T-cell (primary cell): ENCODE data around the gene TXNRD2. TPM values are rescaled to one million over a fixed set of nuclear protein-coding genes. Genes with fewer than 3 reads are reported as not detected.

Source experiments
- ATAC-seq, 4 experiments: fragments of 200-7000 bp in 3 of 4; fragments of 150-1000 bp in 1 of 4; cut with Tn5 transposase; replicated peaks in 1 of 4; 1 replicate in 3 of 4; 2 replicates in 1 of 4; pipeline ENCODE4 v1.10.0; 2021; ENCODE audit warnings: moderate library complexity in 3 of 4, mild to moderate bottlenecking in 2 of 4, moderate number of reproducible peaks in 1 of 4
- CTCF ChIA-PET, 2 donors: fragments of 300-600 bp; sonication (Branson Sonifier 250); formaldehyde crosslinking; loops; one replicate each; lab custom pipeline; 2022; ENCODE audit warnings: antibody characterized with exemption in 2 of 2; lab: Charles Lee
- POLR2A ChIA-PET, 2 donors: fragments of 300-600 bp; sonication (Branson Sonifier 250); formaldehyde crosslinking; loops; one replicate each; lab custom pipeline; 2022; ENCODE audit warnings: antibody characterized with exemption in 2 of 2; lab: Charles Lee
- DNase-seq, 35 experiments: peaks; one replicate each; pipeline versions ENCODE4 v3.0.0 to v3.0.0-alpha.2; 2013 to 2023
- H3K27ac ChIP-seq: one replicate; pipeline ENCODE4 v1.5.1; 2013; ENCODE audit warnings: low read length
- H3K27me3 ChIP-seq, 2 experiments: replicated peaks in 1 of 2; 1 replicate in 1 of 2; 2 replicates in 1 of 2; pipeline versions ENCODE4 v1.6.1 to v1.7.0; 2013; ENCODE audit warnings: low read length in 1 of 2, mixed read lengths in 1 of 2; ENCODE audit not compliant: control insufficient read depth in 2 of 2, insufficient read depth in 2 of 2; ENCODE audit errors: extremely low read depth in 1 of 2
- H3K36me3 ChIP-seq, 2 donors: 1 replicate in 1 of 2; 2 replicates in 1 of 2; pipeline versions ENCODE4 v1.6.1 to v1.7.0; 2013; ENCODE audit warnings: low read length in 1 of 2; ENCODE audit not compliant: control insufficient read depth in 2 of 2, insufficient read depth in 1 of 2; ENCODE audit errors: extremely low read depth in 1 of 2
- H3K4me1 ChIP-seq, 2 experiments: 1 replicate in 1 of 2; 2 replicates in 1 of 2; pipeline versions ENCODE4 v1.6.1 to v1.7.0; 2013; ENCODE audit warnings: low read length in 2 of 2, mixed read lengths in 1 of 2; ENCODE audit not compliant: insufficient read depth in 2 of 2, control insufficient read depth in 1 of 2; ENCODE audit errors: extremely low read depth in 1 of 2
- H3K4me3 ChIP-seq, 2 donors: 1 replicate in 1 of 2; 2 replicates in 1 of 2; pipeline versions ENCODE4 v1.5.1 to v1.7.0; 2013; ENCODE audit warnings: mild to moderate bottlenecking in 2 of 2, low read length in 1 of 2, moderate library complexity in 1 of 2; ENCODE audit not compliant: control insufficient read depth in 1 of 2; ENCODE audit errors: extremely low read depth in 1 of 2
- H3K9me3 ChIP-seq: 2 replicates; pipeline ENCODE4 v1.7.0; 2013
- H3K27ac Mint-ChIP-seq, 2 donors: one replicate each; pipeline ENCODE4 v1.8.0; 2020 to 2021; ENCODE audit warnings: mild to moderate bottlenecking in 2 of 2, mixed read lengths in 2 of 2
- H3K27me3 Mint-ChIP-seq, 2 donors: one replicate each; pipeline ENCODE4 v1.8.0; 2021 to 2022; ENCODE audit warnings: mixed read lengths in 2 of 2
- H3K36me3 Mint-ChIP-seq: one replicate; pipeline ENCODE4 v1.8.0; 2021; ENCODE audit warnings: mixed read lengths
- H3K4me1 Mint-ChIP-seq, 3 donors: one replicate each; pipeline ENCODE4 v1.8.0; 2020 to 2022; ENCODE audit warnings: mixed read lengths in 3 of 3, mild to moderate bottlenecking in 1 of 3
- H3K4me3 Mint-ChIP-seq, 3 donors: one replicate each; pipeline ENCODE4 v1.8.0; 2020 to 2022; ENCODE audit warnings: mild to moderate bottlenecking in 3 of 3, mixed read lengths in 3 of 3, moderate library complexity in 3 of 3
- H3K9me3 Mint-ChIP-seq, 3 donors: one replicate each; pipeline ENCODE4 v1.8.0; 2020 to 2022; ENCODE audit warnings: mixed read lengths in 3 of 3
- whole genome bisulfite sequencing: methylation state at CpG from one replicate; pipeline ENCODE4 v1.1.5; 2013; ENCODE audit warnings: missing lambda C conversion rate; ENCODE audit not compliant: insufficient coverage; 5-methylcytosine and 5-hydroxymethylcytosine counted together
- total RNA-seq, 35 experiments: library from RNA in 6 of 35; stranded (reverse) in 6 of 35; fragments of 120-200 nt in 1 of 35; gene quantifications; one replicate each; pipeline versions ENCODE4 v1.2.1 to v1.2.4 and lab custom pipeline; 2013 to 2026

Gene TXNRD2
- total RNA-seq, 5 donors from 2014 or later (not counting 1 experiment from before 2014, with no cell fraction given): 26.5 to 47.4 (median 28.7) TPM

DNA sequence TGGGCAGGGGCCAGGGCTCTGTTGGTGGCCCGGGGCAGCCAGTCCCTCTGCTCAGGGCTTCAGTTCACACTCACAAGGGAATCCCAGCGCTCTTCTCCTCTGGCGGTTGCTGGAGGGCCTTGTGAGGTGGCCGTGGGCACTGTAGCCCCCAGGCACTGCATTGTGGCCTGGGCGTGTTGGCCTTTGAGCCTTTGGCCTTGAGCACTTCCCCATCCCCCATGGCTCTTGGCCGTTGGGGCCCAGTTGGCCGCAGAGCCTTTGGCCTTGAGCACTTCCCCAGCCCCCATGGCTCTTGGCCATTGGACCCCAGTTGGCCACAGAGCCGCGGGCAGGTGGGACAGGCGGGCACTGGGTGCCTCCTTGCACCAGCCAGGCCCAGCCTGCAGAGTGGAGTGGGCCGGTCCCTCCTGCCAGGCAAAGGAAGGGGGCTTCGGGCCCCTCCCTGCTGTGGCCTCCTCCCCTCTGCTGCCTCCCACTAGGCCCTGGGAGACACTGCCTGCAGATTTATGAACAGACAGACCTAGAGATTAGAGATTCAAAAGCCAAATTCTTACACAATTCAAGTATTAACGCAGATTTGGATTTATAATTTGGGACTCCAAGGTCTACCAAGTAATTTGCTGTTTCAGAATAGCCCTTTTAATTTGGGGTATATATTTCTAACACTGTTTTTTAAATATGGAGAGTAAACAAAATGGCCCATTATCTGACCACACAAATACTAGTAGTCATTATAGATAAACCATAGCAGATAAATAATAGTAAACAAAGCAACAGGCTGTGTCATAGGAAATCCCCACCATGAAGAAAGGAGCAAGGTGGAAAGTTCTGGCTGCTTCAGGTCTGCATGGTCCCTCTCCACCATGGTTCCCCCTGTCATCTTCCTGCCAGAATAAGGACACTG lies 18.2 kb upstream of the TXNRD2 start:
- ChIA-PET POLR2A (no interaction called here), CTCF (interaction anchor here in 1 of 2 donors (0.9 kb wide), 1 partner anchor 11 kb away, joined by 4 read pairs; no protein-coding TSS in a partner anchor)
- Mint-ChIP-seq H3K27me3 (no peaks in the 10 kb centered on the region), H3K27ac (no peak overlapping the region), H3K4me3 (no peak overlapping the region), H3K36me3 (peaks cover under 1% of the 10 kb centered on the region), H3K4me1 (peaks cover 6 to 12% (median 8%) of the 10 kb centered on the region in 3 donors), H3K9me3 (no peaks in the 10 kb centered on the region)
- peaks cover 10% of the 10 kb centered on the region in 2 donors for H3K36me3 ChIP-seq
- H3K4me3 ChIP-seq: no peak overlapping the region
- no peaks in the 10 kb centered on the region for H3K9me3 ChIP-seq
- H3K27me3 ChIP-seq: no peaks in the 10 kb centered on the region
- no peak overlapping the region for H3K27ac ChIP-seq
- DNase-seq (no peak), ATAC-seq (no peak)
- H3K4me1 ChIP-seq: peaks cover 4 to 31% of the 10 kb centered on the region in 2 experiments
- WGBS: 83% methylated on average over 10 of the region's 13 CpGs

DNA sequence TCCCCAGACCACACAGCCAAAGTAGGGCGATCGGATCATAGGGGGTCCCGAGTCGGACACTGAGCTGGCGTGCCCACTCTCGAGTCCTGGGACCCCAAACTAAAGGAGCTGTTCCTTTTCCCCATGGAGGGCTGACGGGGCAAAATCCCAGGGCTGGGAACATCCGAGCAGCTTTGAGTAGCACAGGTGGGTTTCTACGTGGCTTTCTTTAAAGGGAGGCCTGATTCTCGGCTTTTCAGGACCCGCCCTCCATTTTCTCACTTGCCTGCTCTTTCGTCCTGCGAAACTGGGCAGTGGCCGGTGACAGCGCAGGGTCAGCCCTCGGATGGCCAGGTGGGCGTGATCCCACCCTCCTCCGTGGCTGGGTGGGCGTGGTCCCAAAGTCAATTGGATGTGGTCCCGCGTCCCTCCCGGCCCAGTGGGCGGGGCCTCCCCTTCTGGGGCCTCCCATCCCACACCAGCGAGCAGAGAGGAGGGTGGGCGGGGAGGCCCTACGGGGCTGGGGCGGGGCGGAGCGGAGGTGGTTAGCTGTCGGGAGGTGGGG lies 17.5 kb upstream of the TXNRD2 start:
- CTCF ChIA-PET: interaction anchor here (0.6 to 0.9 kb wide), 6 partner anchors 11 to 1055 kb away, joined by 3 to 5 read pairs (median 4); no protein-coding TSS in a partner anchor
- no peaks in the 10 kb centered on the region for H3K9me3 ChIP-seq
- H3K36me3 ChIP-seq: peaks cover 9 to 10% of the 10 kb centered on the region in 2 donors
- peaks cover 6 to 12% (median 12%) of the 10 kb centered on the region in 3 donors for H3K4me1 Mint-ChIP-seq
- no peak overlapping the region for H3K27ac ChIP-seq
- no peaks in the 10 kb centered on the region for H3K27me3 Mint-ChIP-seq
- no peaks in the 10 kb centered on the region for H3K36me3 Mint-ChIP-seq
- 92% methylated on average over 14 of the region's 30 CpGs for WGBS
- no peaks in the 10 kb centered on the region for H3K27me3 ChIP-seq
- H3K4me3 Mint-ChIP-seq: no peak overlapping the region
- no peak for ATAC-seq
- POLR2A ChIA-PET: interaction anchor here in 1 of 2 donors (0.5 kb wide), 1 partner anchor 154 kb away, joined by 4 read pairs; no protein-coding TSS in a partner anchor
- DNase-seq: no peak
- H3K27ac Mint-ChIP-seq: no peak overlapping the region
- peaks cover 4 to 38% of the 10 kb centered on the region in 2 experiments for H3K4me1 ChIP-seq
- H3K9me3 Mint-ChIP-seq: no peaks in the 10 kb centered on the region
- H3K4me3 ChIP-seq: no peak overlapping the region

DNA sequence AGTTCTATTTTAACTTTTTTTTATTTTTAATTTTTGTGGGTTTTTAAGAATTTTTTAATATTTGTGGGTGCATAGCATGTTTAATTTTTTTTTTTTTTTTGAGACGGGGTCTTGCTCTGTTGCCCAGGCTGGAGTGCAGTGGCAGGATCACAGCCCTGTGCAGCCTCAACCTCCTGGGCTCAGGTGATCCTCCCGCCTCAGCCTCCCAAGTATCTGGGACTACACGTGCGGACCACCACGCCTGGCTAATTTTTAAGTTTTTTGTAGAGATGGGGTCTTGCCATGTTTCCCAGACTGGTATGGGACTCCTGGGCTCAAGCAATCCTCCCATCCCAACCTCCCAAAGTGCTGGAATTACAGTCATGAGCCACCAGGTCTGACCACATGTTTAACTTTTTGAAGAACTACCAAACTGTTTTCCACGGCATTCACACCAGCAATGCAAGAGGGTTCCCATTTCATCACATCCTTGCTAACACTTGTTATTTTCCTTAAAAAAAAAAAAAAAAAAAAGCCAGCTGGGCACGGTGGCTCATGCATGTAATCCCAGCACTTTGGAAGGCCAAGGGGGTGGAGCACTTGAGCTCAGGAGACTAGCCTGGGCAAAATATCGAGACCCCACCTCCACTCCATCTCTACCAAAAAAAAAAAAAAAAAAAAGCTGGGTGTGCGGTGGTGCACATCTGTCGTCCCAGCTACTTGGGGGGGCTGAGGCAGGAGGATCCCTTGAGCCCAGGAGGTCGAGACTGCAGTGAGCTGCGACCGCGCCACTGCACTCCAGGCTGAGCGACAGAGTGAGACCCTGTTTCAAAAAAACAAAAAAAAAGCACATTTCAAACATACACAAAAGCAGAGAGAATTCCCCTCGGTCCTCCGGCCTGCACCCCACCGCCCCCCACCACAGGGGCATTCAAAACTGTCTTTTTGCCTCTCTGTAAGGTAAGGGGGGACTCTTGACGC lies 16.7 kb upstream of the TXNRD2 start:
- 100% methylated on average over 5 of the region's 19 CpGs for WGBS
- peaks cover 8 to 16% (median 16%) of the 10 kb centered on the region in 3 donors for H3K4me1 Mint-ChIP-seq
- Histone ChIP-seq H3K27ac (no peak overlapping the region), H3K27me3 (no peaks in the 10 kb centered on the region), H3K9me3 (no peaks in the 10 kb centered on the region), H3K4me1 (peaks cover 4 to 45% of the 10 kb centered on the region in 2 experiments), H3K4me3 (no peak overlapping the region), H3K36me3 (peaks cover 2 to 6% of the 10 kb centered on the region in 2 donors)
- no peak for DNase-seq
- no peaks in the 10 kb centered on the region for H3K27me3 Mint-ChIP-seq
- ChIA-PET CTCF (interaction anchor here (0.6 to 0.9 kb wide), 6 partner anchors 12 to 1055 kb away, joined by 3 to 5 read pairs (median 4); no protein-coding TSS in a partner anchor), POLR2A (interaction anchor here in 1 of 2 donors (0.5 to 0.6 kb wide), 2 partner anchors 155 to 1490 kb away, joined by 4 to 8 read pairs; no protein-coding TSS in a partner anchor)
- no peak for ATAC-seq
- no peak overlapping the region for H3K27ac Mint-ChIP-seq
- no peaks in the 10 kb centered on the region for H3K9me3 Mint-ChIP-seq
- no peaks in the 10 kb centered on the region for H3K36me3 Mint-ChIP-seq
- H3K4me3 Mint-ChIP-seq: no peak overlapping the region

DNA sequence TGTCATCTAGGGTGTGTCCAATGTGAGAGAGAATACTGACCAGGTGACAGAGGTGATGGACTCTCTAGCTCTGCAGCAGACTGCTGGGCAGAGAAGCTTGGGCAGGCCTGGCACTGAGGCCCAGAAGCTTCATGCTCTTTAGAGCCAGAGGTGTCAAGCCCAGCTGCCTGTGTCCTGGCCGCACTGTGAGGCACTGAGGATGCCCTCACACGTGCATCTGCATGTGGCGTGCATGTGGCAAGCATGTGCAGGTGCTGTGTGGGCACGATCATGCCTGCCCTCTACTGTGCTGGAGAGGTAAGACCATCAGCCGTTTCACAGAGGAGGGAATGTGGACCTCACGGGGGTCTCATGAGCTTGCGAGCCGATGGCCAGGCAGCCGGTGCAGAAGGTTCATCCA lies 15.8 kb upstream of the TXNRD2 start:
- no peak overlapping the region for H3K4me3 Mint-ChIP-seq
- Histone ChIP-seq H3K9me3 (no peaks in the 10 kb centered on the region), H3K36me3 (peaks cover 2 to 6% of the 10 kb centered on the region in 2 donors), H3K4me3 (no peak overlapping the region), H3K27ac (no peak overlapping the region), H3K4me1 (peaks cover 4 to 40% of the 10 kb centered on the region in 2 experiments), H3K27me3 (no peaks in the 10 kb centered on the region)
- peaks cover 8 to 16% (median 15%) of the 10 kb centered on the region in 3 donors for H3K4me1 Mint-ChIP-seq
- POLR2A ChIA-PET: no interaction called here
- no peak overlapping the region for H3K27ac Mint-ChIP-seq
- CTCF ChIA-PET: no interaction called here
- WGBS: 100% methylated on average over 5 of the region's 9 CpGs
- no peaks in the 10 kb centered on the region for H3K36me3 Mint-ChIP-seq
- no peak for DNase-seq
- no peaks in the 10 kb centered on the region for H3K9me3 Mint-ChIP-seq
- no peaks in the 10 kb centered on the region for H3K27me3 Mint-ChIP-seq
- ATAC-seq: no peak

DNA sequence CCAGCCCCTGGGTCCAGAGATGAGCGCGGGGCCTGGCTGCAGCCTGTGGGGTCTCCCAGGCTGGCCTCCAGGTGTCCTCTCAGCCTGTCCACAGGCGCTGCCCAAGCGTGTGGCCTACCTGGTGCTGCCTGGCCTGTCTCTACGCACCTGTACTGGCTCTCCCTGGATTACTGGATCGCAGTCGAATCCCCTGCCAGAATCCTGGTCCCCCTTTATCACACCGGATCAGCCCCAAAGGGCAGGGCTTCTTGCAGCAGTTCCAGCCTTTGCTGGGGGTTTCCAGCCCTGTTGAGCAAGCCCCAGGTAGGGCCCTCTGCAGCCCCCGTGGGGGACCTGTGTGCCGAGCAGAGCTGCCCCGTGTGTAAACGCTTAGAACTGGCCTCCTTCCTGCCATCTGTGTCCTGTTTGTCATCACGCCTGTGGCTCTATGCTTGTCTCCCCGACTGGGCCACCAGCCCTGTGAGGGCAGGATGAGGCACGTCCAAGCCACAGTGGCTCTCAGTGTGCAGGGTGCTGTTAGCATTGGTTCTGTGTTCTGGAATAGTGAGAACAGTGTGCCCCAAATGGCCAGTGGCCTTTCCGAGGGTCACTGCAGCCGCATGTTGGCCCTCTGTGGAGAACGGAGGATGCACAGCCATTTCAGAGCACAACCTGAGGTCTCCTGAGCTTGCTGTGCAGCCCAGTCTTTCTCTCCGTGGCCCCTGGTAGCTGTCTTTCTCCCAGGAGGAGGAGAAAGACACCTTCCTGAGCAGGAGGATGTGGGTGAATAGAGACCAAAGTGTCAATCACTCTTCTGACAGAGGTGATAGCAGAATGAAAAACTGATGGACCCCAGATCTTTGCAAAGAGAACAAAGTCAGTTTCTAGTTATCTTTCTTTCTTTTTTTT lies 13.9 kb upstream of the TXNRD2 start:
- Mint-ChIP-seq H3K9me3 (no peaks in the 10 kb centered on the region), H3K36me3 (peaks cover under 1% of the 10 kb centered on the region), H3K4me3 (no peak overlapping the region), H3K27me3 (no peaks in the 10 kb centered on the region), H3K27ac (peak overlapping the region; percentile 40 to 69), H3K4me1 (peaks cover 9 to 18% (median 17%) of the 10 kb centered on the region in 3 donors)
- 58% methylated on average over 19 of the region's 19 CpGs for WGBS
- Histone ChIP-seq H3K4me1 (peaks cover 4 to 35% of the 10 kb centered on the region in 2 experiments), H3K4me3 (no peak overlapping the region), H3K9me3 (no peaks in the 10 kb centered on the region), H3K27me3 (no peaks in the 10 kb centered on the region), H3K27ac (peak overlapping the region; percentile 28), H3K36me3 (peaks cover 5 to 8% of the 10 kb centered on the region in 2 donors)
- ATAC-seq: peak in 3 of 4 experiments; percentile 50 to 62 (median 58)
- peak in 1 of 35 experiments; percentile 40 for DNase-seq
- CTCF ChIA-PET: interaction anchor here (0.7 to 1.4 kb wide), 4 partner anchors 13 to 482 kb away, joined by 3 to 7 read pairs (median 4); no protein-coding TSS in a partner anchor
- POLR2A ChIA-PET: no interaction called here
